H1 (cell line): ENCODE measurements around the gene CCIN. TPM values are rescaled to one million over a fixed set of nuclear protein-coding genes. Genes with fewer than 3 reads are reported as not detected.

ENCODE experiments used
- CTCF ChIA-PET: fragments of 300-600 bp; sonication (Branson Sonifier 250); formaldehyde crosslinking; loops from one replicate; lab custom pipeline; 2021; ENCODE audit not compliant: partially characterized antibody; lab: Charles Lee
- POLR2A ChIA-PET: fragments of 300-600 bp; sonication (Branson Sonifier 250); formaldehyde crosslinking; loops from one replicate; lab custom pipeline; 2021; ENCODE audit warnings: inconsistent platforms; ENCODE audit not compliant: partially characterized antibody; lab: Charles Lee
- DNase-seq, 2 experiments: peaks; one replicate each; pipeline versions ENCODE4 v3.0.0 to v3.0.0-alpha.2; 2010 to 2022; ENCODE audit warnings: low spot score in 2 of 2, low read depth in 1 of 2, mixed read lengths in 1 of 2
- FAIRE-seq: peaks from 2 replicates; lab custom pipeline; 2011; peaks lifted over from hg19 to GRCh38; lab: Jason Lieb, UNC
- H2AFZ ChIP-seq: 2 replicates; pipeline ENCODE4 v1.8.1; 2012; ENCODE audit warnings: low read length, inconsistent platforms
- H2AK5ac ChIP-seq: 2 replicates; pipeline ENCODE4 v1.6.1; 2013; ENCODE audit warnings: low read depth, low read length
- H2BK120ac ChIP-seq: replicated peaks from 2 replicates; pipeline ENCODE3; 2013; ENCODE audit warnings: low read depth, low read length, inconsistent platforms
- H2BK12ac ChIP-seq: 2 replicates; pipeline ENCODE4 v1.6.1; 2013; ENCODE audit warnings: low read depth, low read length
- H2BK15ac ChIP-seq: 2 replicates; pipeline ENCODE4 v1.6.1; 2013; ENCODE audit warnings: low read length
- H2BK20ac ChIP-seq: 2 replicates; pipeline ENCODE4 v1.6.1; 2013; ENCODE audit warnings: low read length
- H2BK5ac ChIP-seq: 2 replicates; pipeline ENCODE4 v1.6.1; 2013; ENCODE audit warnings: low read depth, low read length
- H3K14ac ChIP-seq: 2 replicates; pipeline ENCODE4 v1.6.1; 2013; ENCODE audit warnings: inconsistent platforms; ENCODE audit not compliant: insufficient read length
- H3K18ac ChIP-seq: 2 replicates; pipeline ENCODE4 v1.6.1; 2013; ENCODE audit warnings: low read length; ENCODE audit errors: extremely low read depth
- H3K23ac ChIP-seq: 2 replicates; pipeline ENCODE4 v1.6.1; 2013; ENCODE audit warnings: inconsistent platforms; ENCODE audit not compliant: insufficient read length
- H3K23me2 ChIP-seq: 2 replicates; pipeline ENCODE4 v1.6.1; 2013; ENCODE audit warnings: low read depth, low read length
- H3K27ac ChIP-seq: 2 replicates; pipeline ENCODE4 v1.6.1; 2011; ENCODE audit warnings: low read depth, low read length, inconsistent platforms
- H3K27me3 ChIP-seq, 4 experiments: replicated peaks in 1 of 4; 1 replicate in 1 of 4; 2 replicates in 3 of 4; pipeline versions ENCODE4 v1.6.1 to v1.8.1; 2011 to 2013; ENCODE audit warnings: low read length in 3 of 4, mild to moderate bottlenecking in 3 of 4, inconsistent platforms in 2 of 4, mixed read lengths in 2 of 4, moderate library complexity in 1 of 4; ENCODE audit not compliant: control insufficient read depth in 3 of 4, insufficient read depth in 3 of 4; ENCODE audit errors: extremely low read depth in 1 of 4
- H3K36me3 ChIP-seq, 4 experiments: 2 replicates each; pipeline versions ENCODE4 v1.6.1 to v1.8.1; 2011 to 2013; ENCODE audit warnings: mild to moderate bottlenecking in 4 of 4, low read length in 3 of 4, moderate library complexity in 2 of 4, control low read depth in 1 of 4, inconsistent platforms in 1 of 4; ENCODE audit not compliant: insufficient read depth in 4 of 4, control insufficient read depth in 2 of 4
- H3K4ac ChIP-seq: replicated peaks from 2 replicates; pipeline ENCODE3; 2013; ENCODE audit warnings: low read length, low read depth, mixed read lengths, inconsistent platforms; ENCODE audit not compliant: insufficient read length
- H3K4me1 ChIP-seq, 4 experiments: replicated peaks in 1 of 4; 1 replicate in 1 of 4; 2 replicates in 3 of 4; pipeline versions ENCODE4 v1.6.1 to v1.8.1; 2011 to 2013; ENCODE audit warnings: low read length in 3 of 4, inconsistent platforms in 2 of 4, mixed read lengths in 1 of 4; ENCODE audit not compliant: insufficient read depth in 4 of 4, control insufficient read depth in 3 of 4
- H3K4me2 ChIP-seq, 2 experiments: 2 replicates each; pipeline versions ENCODE4 v1.6.1 to v1.8.1; 2011 to 2013; ENCODE audit warnings: low read depth in 2 of 2, low read length in 2 of 2, control low read depth in 1 of 2, inconsistent platforms in 1 of 2, mild to moderate bottlenecking in 1 of 2; ENCODE audit not compliant: insufficient read depth in 1 of 2
- H3K4me3 ChIP-seq, 4 experiments: fragments of 200-600, 300-600 bp in 1 of 4; sonication (generic), shearing (Covaris generic), sonication (Bioruptor Twin) in 1 of 4; 2 replicates each; pipeline versions ENCODE4 v1.5.1 to v1.8.1; 2011 to 2016; ENCODE audit warnings: low read length in 4 of 4, low read depth in 3 of 4, control low read depth in 2 of 4, inconsistent platforms in 2 of 4, mild to moderate bottlenecking in 2 of 4, mixed read lengths in 1 of 4, moderate library complexity in 1 of 4; ENCODE audit not compliant: insufficient read depth in 2 of 4; ENCODE audit errors: extremely low read depth in 1 of 4
- H3K56ac ChIP-seq: replicated peaks from 2 replicates; pipeline ENCODE3; 2013; ENCODE audit warnings: low read depth, mild to moderate bottlenecking, mixed read lengths, low read length, inconsistent platforms; ENCODE audit not compliant: insufficient read length
- H3K79me1 ChIP-seq: 2 replicates; pipeline ENCODE4 v1.6.1; 2013; ENCODE audit warnings: low read depth, low read length, control low read depth
- H3K79me2 ChIP-seq, 2 experiments: 2 replicates each; pipeline versions ENCODE4 v1.6.1 to v1.8.1; 2012 to 2013; ENCODE audit warnings: low read length in 2 of 2, mild to moderate bottlenecking in 2 of 2, inconsistent platforms in 1 of 2; ENCODE audit not compliant: insufficient read depth in 2 of 2, control insufficient read depth in 1 of 2
- H3K9ac ChIP-seq, 4 experiments: replicated peaks in 1 of 4; 1 replicate in 1 of 4; 2 replicates in 3 of 4; pipeline versions ENCODE4 v1.6.1 to v1.8.1; 2011 to 2013; ENCODE audit warnings: low read depth in 3 of 4, low read length in 3 of 4, control low read depth in 2 of 4, mild to moderate bottlenecking in 2 of 4, moderate library complexity in 2 of 4, inconsistent platforms in 1 of 4; ENCODE audit errors: extremely low read depth in 1 of 4
- H3K9me3 ChIP-seq, 2 experiments: 2 replicates each; pipeline versions ENCODE4 v1.6.1 to v1.8.1; 2012 to 2013; ENCODE audit warnings: mild to moderate bottlenecking in 2 of 2, moderate library complexity in 2 of 2, control low read depth in 1 of 2, inconsistent platforms in 1 of 2, low read depth in 1 of 2, low read length in 1 of 2, mixed read lengths in 1 of 2; ENCODE audit not compliant: insufficient read depth in 2 of 2
- H4K20me1 ChIP-seq, 2 experiments: replicated peaks in 1 of 2; 2 replicates each; pipeline versions ENCODE3 to v1.8.1; 2011 to 2013; ENCODE audit warnings: inconsistent platforms in 2 of 2, low read length in 2 of 2, mild to moderate bottlenecking in 1 of 2; ENCODE audit not compliant: insufficient read depth in 2 of 2, control insufficient read depth in 1 of 2
- H4K5ac ChIP-seq: 2 replicates; pipeline ENCODE4 v1.6.1; 2013; ENCODE audit warnings: low read length, low read depth, mixed read lengths, inconsistent platforms; ENCODE audit not compliant: insufficient read length
- H4K8ac ChIP-seq: 2 replicates; pipeline ENCODE4 v1.8.0; 2013; ENCODE audit warnings: mild to moderate bottlenecking, moderate library complexity, low read length, inconsistent platforms; ENCODE audit not compliant: insufficient read depth; ENCODE audit errors: extremely low read depth
- H4K91ac ChIP-seq: replicated peaks from 2 replicates; pipeline ENCODE3; 2013; ENCODE audit warnings: low read length, mixed read lengths, inconsistent platforms; ENCODE audit not compliant: insufficient read length
- CREB1 ChIP-seq: IDR thresholded peaks from 2 replicates; pipeline ENCODE4 v1.6.1; 2012; ENCODE audit warnings: inconsistent platforms
- WGBS, 2 experiments: shearing (Covaris generic) in 1 of 2; methylation state at CpG; one replicate each; pipeline versions ENCODE4 v1.1.6 to v1.1.7; 2013 to 2015; ENCODE audit warnings: low lambda C conversion rate in 2 of 2, mixed read lengths in 2 of 2, inconsistent platforms in 1 of 2, low coverage in 1 of 2, missing lambda C conversion rate in 1 of 2; ENCODE audit not compliant: insufficient replicate concordance in 2 of 2, insufficient coverage in 1 of 2, insufficient read length in 1 of 2; ENCODE audit errors: extremely low coverage in 1 of 2, missing lambda C conversion rate in 1 of 2; 5-methylcytosine and 5-hydroxymethylcytosine counted together
- polyA plus RNA-seq, 7 experiments: library from polyadenylated mRNA; depleted of rRNA in 3 of 7; stranded (reverse) in 5 of 7; unstranded in 2 of 7; fragments of >200 nt in 5 of 7; fragments of 200-250 nt in 2 of 7; gene quantifications; 1 replicate in 5 of 7; 2 replicates in 1 of 7; 4 replicates in 1 of 7; pipeline versions ENCODE4 v1.2.1 to v1.2.3, GENCODE V29; 2011 to 2013; ENCODE audit warnings: missing spikeins in 2 of 7, mixed read lengths in 2 of 7
- total RNA-seq: library from RNA; stranded (reverse); fragmentation: NEBNext Ultra II Directional; extraction: Animal tissue kit (Norgen Biotek cat#: 25700); gene quantifications from 2 replicates; pipeline ENCODE4 v1.2.1, GENCODE V29; 2021

Gene CCIN
- total and polyA plus RNA-seq, 2 of the 8 experiments (the other 6 are each of a cell fraction or from before 2014, with no cell fraction given): 0.19 to 0.21 TPM

- H2BK5ac ChIP-seq: no peak overlapping the region; the same call in 1 of the 2 replicates
- no peak overlapping the region for H3K27ac ChIP-seq
- WGBS, 2 experiments: 98% methylated on average over 7 of the region's 7 CpGs; no CpG with 5 or more reads in 1 of the 2 experiments
- no peaks in the 10 kb centered on the region for H3K9me3 ChIP-seq
- H3K4me2 ChIP-seq: no peak overlapping the region
- H2AFZ ChIP-seq: no peak overlapping the region
- H3K14ac ChIP-seq: no peak overlapping the region
- H2BK12ac ChIP-seq: no peak overlapping the region
- no peak overlapping the region for H3K9ac ChIP-seq
- H2BK15ac ChIP-seq: no peak overlapping the region
- H3K4me1 ChIP-seq: no peaks in the 10 kb centered on the region
- no peak overlapping the region for H3K4ac ChIP-seq
- ChIA-PET CTCF (interaction anchor here (0.8 to 1.6 kb wide), 4 partner anchors 9 to 111 kb away, joined by 3 to 8 read pairs (median 4); no protein-coding TSS in a partner anchor), POLR2A (interaction anchor here (0.5 to 0.7 kb wide), 2 partner anchors 81 to 111 kb away, joined by 3 read pairs; no protein-coding TSS in a partner anchor)
- H2BK120ac ChIP-seq: no peak overlapping the region
- H4K5ac ChIP-seq: no peak overlapping the region
- no peak overlapping the region for H3K4me3 ChIP-seq
- FAIRE-seq (no peak), DNase-seq (no peak)
- no peak overlapping the region for H3K56ac ChIP-seq
- no peaks in the 10 kb centered on the region for H3K79me2 ChIP-seq
- no peaks in the 10 kb centered on the region for H4K20me1 ChIP-seq
- no peak overlapping the region for H4K8ac ChIP-seq
- H2AK5ac ChIP-seq: no peak overlapping the region
- no peak overlapping the region for H4K91ac ChIP-seq
- no peak overlapping the region for H3K18ac ChIP-seq
- peaks cover 0 to 5% (median 0%) of the 10 kb centered on the region in 4 experiments; a peak in 2 of 8 replicates for H3K36me3 ChIP-seq
- no peak overlapping the region for H3K23ac ChIP-seq
- H3K79me1 ChIP-seq: no peaks in the 10 kb centered on the region
- H2BK20ac ChIP-seq: no peak overlapping the region
- H3K27me3 ChIP-seq: no peaks in the 10 kb centered on the region
- no peak for TF ChIP-seq CREB1
- no peaks in the 10 kb centered on the region for H3K23me2 ChIP-seq
These were observed 49.7 kb upstream of the CCIN start for GRCh38 chr9:36119476-36119875.
